Retinal pigment epithelial cell (primary cell): ENCODE results near the gene NRG3.

Experiments used
- DNase-seq: peaks from one replicate; pipeline ENCODE4 v3.0.0-alpha.2; 2010; ENCODE audit warnings: low read depth
- H3K4me3 ChIP-seq: 2 replicates; pipeline ENCODE4 v1.5.1; 2011; ENCODE audit warnings: mild to moderate bottlenecking, low read length, control low read depth, moderate library complexity
- TF ChIP-seq, protein P1 (sequence below): conservative IDR thresholded peaks from 2 replicates; pipeline ENCODE4 v1.5.1; 2011; ENCODE audit warnings: low read depth, low read length, control low read depth, inconsistent platforms

The NRG3 gene

DNA sequence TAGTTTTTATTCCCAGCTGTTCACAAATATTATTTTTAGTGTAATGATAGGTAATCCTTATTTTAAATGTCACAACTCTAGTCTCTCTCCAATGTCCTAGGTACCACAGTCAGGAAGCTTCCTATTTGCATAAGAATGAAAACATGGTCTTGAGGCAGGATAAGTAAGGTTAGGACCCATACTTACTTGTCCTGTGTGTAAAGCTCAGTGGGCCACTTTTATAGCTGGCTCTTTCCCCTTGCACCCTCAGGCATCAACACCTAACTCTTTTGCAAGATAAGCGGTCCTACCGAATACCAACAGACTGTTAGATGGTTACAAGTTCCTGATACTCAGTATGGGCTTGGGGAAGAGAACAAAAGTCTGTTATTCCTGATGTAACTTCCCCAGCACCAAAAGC is 986.9 kb downstream of the NRG3 start:
- TF ChIP-seq, protein P1, sequence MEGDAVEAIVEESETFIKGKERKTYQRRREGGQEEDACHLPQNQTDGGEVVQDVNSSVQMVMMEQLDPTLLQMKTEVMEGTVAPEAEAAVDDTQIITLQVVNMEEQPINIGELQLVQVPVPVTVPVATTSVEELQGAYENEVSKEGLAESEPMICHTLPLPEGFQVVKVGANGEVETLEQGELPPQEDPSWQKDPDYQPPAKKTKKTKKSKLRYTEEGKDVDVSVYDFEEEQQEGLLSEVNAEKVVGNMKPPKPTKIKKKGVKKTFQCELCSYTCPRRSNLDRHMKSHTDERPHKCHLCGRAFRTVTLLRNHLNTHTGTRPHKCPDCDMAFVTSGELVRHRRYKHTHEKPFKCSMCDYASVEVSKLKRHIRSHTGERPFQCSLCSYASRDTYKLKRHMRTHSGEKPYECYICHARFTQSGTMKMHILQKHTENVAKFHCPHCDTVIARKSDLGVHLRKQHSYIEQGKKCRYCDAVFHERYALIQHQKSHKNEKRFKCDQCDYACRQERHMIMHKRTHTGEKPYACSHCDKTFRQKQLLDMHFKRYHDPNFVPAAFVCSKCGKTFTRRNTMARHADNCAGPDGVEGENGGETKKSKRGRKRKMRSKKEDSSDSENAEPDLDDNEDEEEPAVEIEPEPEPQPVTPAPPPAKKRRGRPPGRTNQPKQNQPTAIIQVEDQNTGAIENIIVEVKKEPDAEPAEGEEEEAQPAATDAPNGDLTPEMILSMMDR, result no peak
- no peak overlapping the region for H3K4me3 ChIP-seq
- no peak for DNase-seq

DNA sequence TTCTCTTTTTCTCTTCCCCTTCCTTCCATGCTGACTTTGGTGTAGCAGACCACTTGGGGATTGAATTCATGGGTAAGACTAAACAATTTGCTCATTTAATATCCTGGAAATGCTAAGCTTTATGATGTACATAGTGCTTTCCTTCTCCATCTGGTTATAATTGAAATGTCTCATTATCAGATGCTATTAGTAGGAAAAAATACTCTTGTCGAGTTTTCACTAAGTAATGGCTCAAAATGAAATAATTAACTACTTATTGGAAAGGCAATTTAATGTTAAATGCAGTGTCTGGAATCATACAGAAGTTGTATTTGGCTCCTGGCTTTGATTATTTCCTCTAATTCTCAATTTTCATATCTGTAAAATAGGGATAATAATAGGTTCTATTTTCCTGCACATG is 990.4 kb downstream of the NRG3 start:
- DNase-seq, result no peak
- H3K4me3 ChIP-seq, result no peak overlapping the region
- TF ChIP-seq, protein P1, result no peak

DNA sequence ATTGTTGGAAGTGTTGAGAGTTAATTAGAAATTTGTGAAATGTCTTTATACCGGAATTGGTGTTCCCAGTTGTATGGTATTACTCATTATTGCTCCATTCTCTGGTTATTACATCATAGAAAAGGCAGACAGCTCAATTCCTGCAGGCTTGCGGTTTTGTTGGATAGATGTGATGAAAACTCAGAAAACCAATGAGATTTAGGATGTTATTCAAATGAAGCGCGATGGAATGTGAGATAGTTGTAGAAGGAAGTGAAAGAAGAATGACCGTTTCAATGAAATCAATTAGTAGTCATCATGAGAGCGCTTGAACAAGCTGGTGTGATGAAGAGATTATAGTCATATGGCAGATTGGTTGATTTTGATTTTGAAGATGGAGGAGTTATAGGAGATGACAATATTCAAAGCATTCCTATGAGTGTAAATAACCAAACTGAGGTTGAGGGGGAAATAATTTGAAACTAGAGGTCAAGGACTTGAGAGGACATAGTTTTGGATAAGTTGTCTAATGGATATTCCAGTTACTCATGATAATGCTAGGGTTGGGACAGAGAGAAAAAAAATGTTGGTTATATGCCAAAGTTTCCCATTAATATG is 991.5 kb downstream of the NRG3 start:
- peak; percentile 29 for DNase-seq
- H3K4me3 ChIP-seq, result no peak overlapping the region
- TF ChIP-seq, protein P1, result no peak

DNA sequence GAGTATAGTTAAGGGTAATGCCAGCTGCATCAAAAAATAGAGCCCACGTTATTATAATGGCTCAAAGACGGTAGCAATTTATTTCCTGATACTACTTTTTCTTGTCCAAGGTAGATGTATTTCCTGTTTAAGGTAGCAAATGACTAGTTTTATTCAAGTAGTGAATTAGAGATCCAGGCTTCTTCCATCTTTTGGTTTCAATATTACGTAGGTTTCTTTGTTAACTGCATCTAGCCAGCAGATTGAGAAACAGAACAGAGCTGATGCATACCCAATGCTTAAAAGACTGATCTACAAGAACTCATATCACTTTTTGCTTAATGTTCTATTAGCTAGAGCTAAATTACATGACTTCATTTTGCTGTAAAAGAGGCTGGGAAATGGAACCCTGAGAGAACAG is 992.1 kb downstream of the NRG3 start:
- no peak for DNase-seq
- H3K4me3 ChIP-seq, result no peak overlapping the region
- TF ChIP-seq, protein P1, result no peak

DNA sequence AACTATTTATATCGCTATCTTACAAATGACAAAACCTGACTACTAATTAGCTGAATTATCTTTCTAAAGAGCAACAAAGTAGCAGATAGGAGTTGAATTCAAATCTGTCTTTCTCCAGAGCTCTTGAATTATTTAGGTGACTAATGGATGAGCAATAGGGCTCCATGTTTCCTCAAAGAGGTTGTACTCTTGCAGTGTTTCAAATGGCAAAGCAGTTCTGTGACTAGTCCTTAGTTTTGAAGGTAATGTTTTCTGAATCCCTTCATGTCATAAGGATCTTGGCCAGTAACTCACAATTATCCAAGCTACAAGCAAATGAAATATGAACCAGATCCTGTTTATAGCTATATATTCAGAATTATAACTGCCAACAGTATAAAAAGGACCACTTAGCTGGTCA is 999.7 kb downstream of the NRG3 start:
- TF ChIP-seq, protein P1, result no peak
- DNase-seq, result no peak
- no peak overlapping the region for H3K4me3 ChIP-seq

DNA sequence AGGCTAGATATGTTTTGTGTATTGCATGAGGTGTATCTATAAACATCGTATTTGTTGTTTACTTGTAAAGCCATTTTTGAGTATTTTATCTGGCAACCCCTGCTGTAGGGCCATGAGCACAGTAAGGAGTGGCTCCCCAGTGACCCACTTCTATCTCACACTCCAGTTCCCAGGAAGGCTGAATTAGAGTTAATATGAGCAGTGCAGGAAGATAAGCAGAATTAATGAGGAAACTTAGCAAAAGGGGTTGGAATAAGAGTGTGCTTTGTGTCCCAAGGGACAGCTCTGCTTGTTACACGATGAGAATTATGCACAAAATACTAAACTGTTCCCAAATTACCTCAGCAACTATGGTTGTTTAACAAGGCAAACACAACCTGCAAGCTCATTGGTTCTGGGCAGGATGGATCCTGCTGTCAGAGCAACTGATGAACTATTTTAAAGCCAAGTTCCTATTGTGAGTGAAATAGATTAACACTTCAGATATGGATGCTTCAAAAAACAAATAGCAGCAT is 1005.8 kb downstream of the NRG3 start:
- TF ChIP-seq, protein P1, result no peak
- DNase-seq, result no peak
- no peak overlapping the region for H3K4me3 ChIP-seq

DNA sequence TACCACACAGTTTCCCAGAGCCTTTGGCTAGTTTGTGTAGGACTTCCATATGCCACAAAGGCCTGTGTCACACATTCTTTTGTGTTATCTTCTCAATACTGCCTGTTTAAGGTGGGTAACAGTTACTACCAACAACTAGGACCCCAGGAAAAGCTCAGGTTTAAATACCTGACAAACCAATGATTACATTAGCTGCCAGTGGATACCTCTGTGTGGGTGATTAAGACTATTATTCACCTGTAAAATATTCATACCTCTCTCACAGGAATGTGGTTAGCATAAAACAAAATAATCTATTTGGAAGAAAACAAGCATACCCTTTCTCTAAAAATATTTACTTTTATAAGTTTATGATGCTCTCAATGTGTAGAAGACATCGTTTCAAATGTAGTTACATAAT is 1007.7 kb downstream of the NRG3 start:
- TF ChIP-seq, protein P1, result no peak
- DNase-seq, result no peak
- no peak overlapping the region for H3K4me3 ChIP-seq
